SK-N-SH treated with all-trans-retinoic acid at 6 μM for 48 hours (cell line): ENCODE measurements around the gene PARD3B.

Experiments
- BACH2 ChIP-seq: fragments of 250-450 bp; sonication (Bioruptor Pico); IDR thresholded peaks from 2 replicates; pipeline ENCODE4 v1.9.0; 2021; ENCODE audit warnings: mild to moderate bottlenecking, borderline replicate concordance
- CSRNP3 ChIP-seq: fragments of 250-450 bp; sonication (Bioruptor Pico); IDR thresholded peaks from 2 replicates; pipeline ENCODE4 v1.5.1; 2021; ENCODE audit warnings: mild to moderate bottlenecking, moderate library complexity
- OSR1 ChIP-seq: fragments of 250-450 bp; sonication (Bioruptor Pico); IDR thresholded peaks from 2 replicates; pipeline ENCODE4 v1.8.0; 2022; ENCODE audit warnings: moderate library complexity, mild to moderate bottlenecking, inconsistent platforms
- RARB ChIP-seq: fragments of 250-450 bp; sonication (Bioruptor Pico); IDR thresholded peaks from 2 replicates; pipeline ENCODE4 v1.8.0; 2021; ENCODE audit warnings: mild to moderate bottlenecking, moderate library complexity
- SNAI2 ChIP-seq: fragments of 250-450 bp; sonication (Bioruptor Pico); IDR thresholded peaks from 2 replicates; pipeline ENCODE4 v1.5.0; 2020; ENCODE audit warnings: mild to moderate bottlenecking, moderate library complexity
- TCF4 ChIP-seq: fragments of 250-450 bp; sonication (Bioruptor Pico); IDR thresholded peaks from 2 replicates; pipeline ENCODE4 v1.8.0; 2021; ENCODE audit warnings: mild to moderate bottlenecking, moderate library complexity, borderline replicate concordance
- ZC3H10 ChIP-seq: fragments of 250-450 bp; sonication (Bioruptor Pico); IDR thresholded peaks from 2 replicates; pipeline ENCODE4 v1.5.1; 2021; ENCODE audit warnings: mild to moderate bottlenecking, moderate library complexity
- ZFP3 ChIP-seq: fragments of 250-450 bp; sonication (Bioruptor Pico); IDR thresholded peaks from 2 replicates; pipeline ENCODE4 v1.5.0; 2020; ENCODE audit warnings: mild to moderate bottlenecking, moderate library complexity
- ZFP30 ChIP-seq: fragments of 450-650 bp; formaldehyde crosslinking; IDR thresholded peaks from 2 replicates; pipeline ENCODE4 v1.5.0; 2022; ENCODE audit warnings: mild to moderate bottlenecking, moderate library complexity
- ZNF565 ChIP-seq: fragments of 450-650 bp; formaldehyde crosslinking; conservative IDR thresholded peaks from 2 replicates; pipeline ENCODE4 v1.5.0; 2020; ENCODE audit warnings: low read depth, mild to moderate bottlenecking, moderate library complexity
- TF ChIP-seq, protein P1 (sequence below): fragments of 250-450 bp; sonication (Bioruptor Pico); IDR thresholded peaks from 2 replicates; pipeline ENCODE4 v1.8.0; 2020; ENCODE audit warnings: mild to moderate bottlenecking, moderate library complexity, borderline replicate concordance

DNA sequence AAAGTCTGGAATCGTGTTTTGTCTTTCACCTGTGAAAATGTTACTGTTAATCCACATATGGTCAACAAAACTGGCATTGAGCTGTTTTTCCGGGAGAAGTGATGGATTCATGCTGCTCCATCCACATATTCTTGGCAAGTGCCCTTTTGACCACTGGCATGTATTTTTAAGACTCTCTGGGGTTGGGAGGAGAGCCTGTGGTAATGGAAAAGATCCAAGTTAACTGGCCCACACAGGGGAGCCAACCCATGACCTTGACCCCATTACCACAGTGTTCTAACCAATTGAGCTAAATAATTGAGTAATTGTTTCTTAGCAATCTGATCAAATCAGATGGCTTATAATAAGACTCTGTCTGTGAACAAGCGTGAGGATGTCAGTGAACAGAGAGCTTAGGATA lies 840.8 kb downstream of the PARD3B start:
- TF ChIP-seq ZFP3 (no peak), ZNF565 (no peak), CSRNP3 (no peak), ZFP30 (no peak), ZC3H10 (CRISPR knock-in tag) (no peak), RARB (CRISPR knock-in tag) (no peak), TCF4 (CRISPR knock-in tag) (0 out of 2 replicates have a peak, but pooled peaks have one; percentile 8), SNAI2 (CRISPR knock-in tag) (no peak), OSR1 (CRISPR knock-in tag) (no peak), BACH2 (no peak)
- TF ChIP-seq, protein P1, sequence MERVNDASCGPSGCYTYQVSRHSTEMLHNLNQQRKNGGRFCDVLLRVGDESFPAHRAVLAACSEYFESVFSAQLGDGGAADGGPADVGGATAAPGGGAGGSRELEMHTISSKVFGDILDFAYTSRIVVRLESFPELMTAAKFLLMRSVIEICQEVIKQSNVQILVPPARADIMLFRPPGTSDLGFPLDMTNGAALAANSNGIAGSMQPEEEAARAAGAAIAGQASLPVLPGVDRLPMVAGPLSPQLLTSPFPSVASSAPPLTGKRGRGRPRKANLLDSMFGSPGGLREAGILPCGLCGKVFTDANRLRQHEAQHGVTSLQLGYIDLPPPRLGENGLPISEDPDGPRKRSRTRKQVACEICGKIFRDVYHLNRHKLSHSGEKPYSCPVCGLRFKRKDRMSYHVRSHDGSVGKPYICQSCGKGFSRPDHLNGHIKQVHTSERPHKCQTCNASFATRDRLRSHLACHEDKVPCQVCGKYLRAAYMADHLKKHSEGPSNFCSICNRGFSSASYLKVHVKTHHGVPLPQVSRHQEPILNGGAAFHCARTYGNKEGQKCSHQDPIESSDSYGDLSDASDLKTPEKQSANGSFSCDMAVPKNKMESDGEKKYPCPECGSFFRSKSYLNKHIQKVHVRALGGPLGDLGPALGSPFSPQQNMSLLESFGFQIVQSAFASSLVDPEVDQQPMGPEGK (CRISPR knock-in tag): no peak; the same call in 1 of the 2 replicates
